ENCODE results near the gene RNF130.

GRCh38 chr5:180100621-180101450, 29.3 kb upstream of the RNF130 start:
- no peak for TF ChIP-seq GLIS3 (CRISPR knock-in tag; IDR thresholded peaks at IDR 0.05)
- no peak for TF ChIP-seq CSRNP3 (CRISPR knock-in tag; IDR thresholded peaks at IDR 0.05)

Measured in SK-N-SH treated with all-trans-retinoic acid at 6 μM for 48 hours (cell line).